Measurements from ENCODE around the gene CNTN4.

CNTN4 gene

GRCh38 chr3:2283818-2284217 lies 185.2 kb downstream of the CNTN4 start:
- no peak overlapping the region for H3K4me3 ChIP-seq (replicated peaks in 1 of 2; ENCODE audit: low read depth in 2 of 2, low read length in 2 of 2)
- no peak for TF ChIP-seq CTCF (IDR thresholded peaks at IDR 0.05; ENCODE audit: low read depth, low read length)
- DNase-seq (ENCODE audit: low read depth in 2 of 2) = no peak

- no peak overlapping the region for H3K4me3 ChIP-seq (replicated peaks in 1 of 2; ENCODE audit: low read depth in 2 of 2, low read length in 2 of 2)
- no peak for TF ChIP-seq CTCF (IDR thresholded peaks at IDR 0.05; ENCODE audit: low read depth, low read length)
- no peak for DNase-seq (ENCODE audit: low read depth in 2 of 2)
These were observed 202.3 kb downstream of the CNTN4 start for GRCh38 chr3:2300938-2301337.

GRCh38 chr3:2301361-2301760 lies 202.7 kb downstream of the CNTN4 start:
- no peak for TF ChIP-seq CTCF (IDR thresholded peaks at IDR 0.05; ENCODE audit: low read depth, low read length)
- no peak for DNase-seq (ENCODE audit: low read depth in 2 of 2)
- H3K4me3 ChIP-seq (replicated peaks in 1 of 2; ENCODE audit: low read depth in 2 of 2, low read length in 2 of 2) = no peak overlapping the region

GRCh38 chr3:2303566-2303965 lies 204.9 kb downstream of the CNTN4 start:
- DNase-seq (ENCODE audit: low read depth in 2 of 2) = peak in 1 of 2 donors; percentile 2
- H3K4me3 ChIP-seq (replicated peaks in 1 of 2; ENCODE audit: low read depth in 2 of 2, low read length in 2 of 2) = no peak overlapping the region
- TF ChIP-seq CTCF (IDR thresholded peaks at IDR 0.05; ENCODE audit: low read depth, low read length) = no peak

GRCh38 chr3:2311022-2311421 lies 212.4 kb downstream of the CNTN4 start:
- no peak for TF ChIP-seq CTCF (IDR thresholded peaks at IDR 0.05; ENCODE audit: low read depth, low read length)
- no peak for DNase-seq (ENCODE audit: low read depth in 2 of 2)
- H3K4me3 ChIP-seq (replicated peaks in 1 of 2; ENCODE audit: low read depth in 2 of 2, low read length in 2 of 2) = no peak overlapping the region

- TF ChIP-seq CTCF (IDR thresholded peaks at IDR 0.05; ENCODE audit: low read depth, low read length) = no peak
- no peak for DNase-seq (ENCODE audit: low read depth in 2 of 2)
- no peak overlapping the region for H3K4me3 ChIP-seq (replicated peaks in 1 of 2; ENCODE audit: low read depth in 2 of 2, low read length in 2 of 2)
These were observed 218.9 kb downstream of the CNTN4 start for GRCh38 chr3:2317521-2317920.

- no peak for TF ChIP-seq CTCF (IDR thresholded peaks at IDR 0.05; ENCODE audit: low read depth, low read length)
- no peak for DNase-seq (ENCODE audit: low read depth in 2 of 2)
- no peak overlapping the region for H3K4me3 ChIP-seq (replicated peaks in 1 of 2; ENCODE audit: low read depth in 2 of 2, low read length in 2 of 2)
These were observed 236.3 kb downstream of the CNTN4 start for GRCh38 chr3:2334921-2335320.

All from cardiac fibroblast (primary cell).